Measurements from ENCODE around the gene URB2.

URB2 gene

GRCh38 chr1:229650045-229650444 is 24.0 kb downstream of the URB2 start:
- DNase-seq, result no peak

GRCh38 chr1:229651546-229651945 is 25.5 kb downstream of the URB2 start:
- DNase-seq, result no peak

- no peak for DNase-seq
Measured at GRCh38 chr1:229653420-229653819, 27.4 kb downstream of the URB2 start.

- no peak for DNase-seq
Measured at GRCh38 chr1:229655781-229656180, 29.7 kb downstream of the URB2 start.

GRCh38 chr1:229657993-229658755 is 32.1 kb downstream of the URB2 start:
- no peak for DNase-seq

GRCh38 chr1:229661022-229661877 is 35.2 kb downstream of the URB2 start:
- DNase-seq, result peak; percentile 76 to 81

GRCh38 chr1:229661897-229662296 is 35.9 kb downstream of the URB2 start:
- no peak for DNase-seq

- peak; percentile 92 to 95 for DNase-seq
Measured at GRCh38 chr1:229664133-229664689, 38.2 kb downstream of the URB2 start.

- DNase-seq, result no peak
Measured at GRCh38 chr1:229665912-229666558, 40.0 kb downstream of the URB2 start.

GRCh38 chr1:229666585-229666984 is 40.5 kb downstream of the URB2 start:
- no peak for DNase-seq

- DNase-seq, result no peak
Measured at GRCh38 chr1:229669333-229669732, 43.3 kb downstream of the URB2 start.

GRCh38 chr1:229671310-229671709 is 45.3 kb downstream of the URB2 start:
- no peak for DNase-seq

GRCh38 chr1:229672246-229672645 is 46.2 kb downstream of the URB2 start:
- DNase-seq, result no peak

- DNase-seq, result no peak
Measured at GRCh38 chr1:229674042-229674441, 48.0 kb downstream of the URB2 start.

GRCh38 chr1:229675396-229675795 is 49.3 kb downstream of the URB2 start:
- DNase-seq, result no peak

- no peak for DNase-seq
Measured at GRCh38 chr1:229685149-229685548, 59.1 kb downstream of the URB2 start.

GRCh38 chr1:229689273-229689672 is 63.2 kb downstream of the URB2 start:
- DNase-seq, result no peak

- DNase-seq, result no peak
Measured at GRCh38 chr1:229689904-229690303, 63.9 kb downstream of the URB2 start.

- no peak for DNase-seq
Measured at GRCh38 chr1:229690662-229691061, 64.6 kb downstream of the URB2 start.

GRCh38 chr1:229691362-229691761 is 65.3 kb downstream of the URB2 start:
- no peak for DNase-seq

- DNase-seq, result no peak
Measured at GRCh38 chr1:229693129-229693900, 67.3 kb downstream of the URB2 start.

GRCh38 chr1:229694053-229694693 is 68.1 kb downstream of the URB2 start:
- no peak for DNase-seq
